Panc1 (cell line): ENCODE data around the gene SHMT1. TPM values are rescaled to one million over a fixed set of nuclear protein-coding genes. Genes with fewer than 3 reads are reported as not detected.

Experiments
- ATAC-seq: fragments of 200-7000 bp; cut with Tn5 transposase; 2 replicates; pipeline ENCODE4 v1.9.1; 2020; ENCODE audit warnings: mild to moderate bottlenecking, moderate library complexity
- BruUV-seq: library from RNA; stranded (reverse); fragments of 400-500 nt; replicated peaks from 2 replicates; lab custom pipeline; 2021; lab: Mats Ljungman, UMichigan
- CTCF ChIA-PET: fragments of 300-600 bp; sonication (Branson Sonifier 250); formaldehyde crosslinking; loops from one replicate; lab custom pipeline; 2022; ENCODE audit warnings: antibody characterized with exemption; lab: Charles Lee
- POLR2A ChIA-PET: fragments of 300-600 bp; sonication (Branson Sonifier 250); formaldehyde crosslinking; loops from one replicate; lab custom pipeline; 2022; ENCODE audit warnings: antibody characterized with exemption; lab: Charles Lee
- DNase-seq: peaks from one replicate; pipeline ENCODE4 v3.0.0-alpha.2; 2010; ENCODE audit warnings: low read depth, low spot score
- H3K27ac ChIP-seq: 2 replicates; pipeline ENCODE4 v1.5.1; 2011; ENCODE audit warnings: mild to moderate bottlenecking, low read length, inconsistent platforms
- H3K27me3 ChIP-seq: fragments of 200-500 bp; sonication (Bioruptor generic); 2 replicates; pipeline ENCODE4 v1.6.0; 2014; ENCODE audit warnings: low read length, inconsistent platforms; ENCODE audit not compliant: control insufficient read depth, insufficient read depth
- H3K36me3 ChIP-seq: fragments of 200-500 bp; sonication (Bioruptor generic); 2 replicates; pipeline ENCODE4 v1.5.1; 2014; ENCODE audit warnings: inconsistent platforms, mild to moderate bottlenecking, low read length, moderate library complexity; ENCODE audit not compliant: control insufficient read depth, insufficient read depth
- H3K4me1 ChIP-seq: 2 replicates; pipeline ENCODE4 v1.5.1; 2011; ENCODE audit warnings: inconsistent platforms, mild to moderate bottlenecking, low read length, moderate library complexity; ENCODE audit not compliant: control insufficient read depth, insufficient read depth
- H3K4me3 ChIP-seq, 2 experiments: 2 replicates each; pipeline ENCODE4 v1.5.1; 2011 to 2012; ENCODE audit warnings: low read depth in 2 of 2, low read length in 2 of 2, mild to moderate bottlenecking in 2 of 2, inconsistent platforms in 1 of 2, moderate library complexity in 1 of 2
- H3K9me3 ChIP-seq: fragments of 200-500 bp; sonication (Bioruptor generic); 2 replicates; pipeline ENCODE4 v1.5.1; 2014; ENCODE audit warnings: low read depth, mild to moderate bottlenecking, inconsistent platforms, low read length, moderate library complexity; ENCODE audit not compliant: control insufficient read depth, insufficient read depth
- CTCF ChIP-seq: fragments of 450-650 bp; IDR thresholded peaks from 2 replicates; pipeline ENCODE4 v1.5.1; 2017; ENCODE audit warnings: mild to moderate bottlenecking
- POLR2AphosphoS5 ChIP-seq: IDR thresholded peaks from 2 replicates; pipeline ENCODE4 v1.6.1; 2012; ENCODE audit warnings: mild to moderate bottlenecking, low read depth, low read length, moderate library complexity
- REST ChIP-seq, 2 experiments: IDR thresholded peaks; 2 replicates each; pipeline ENCODE4 v1.6.1; 2011 to 2012; ENCODE audit warnings: low read depth in 2 of 2, control low read depth in 1 of 2, low read length in 1 of 2, mild to moderate bottlenecking in 1 of 2, moderate library complexity in 1 of 2; ENCODE audit not compliant: insufficient read depth in 1 of 2
- SIN3A ChIP-seq: IDR thresholded peaks from 2 replicates; pipeline ENCODE4 v1.6.1; 2012; ENCODE audit warnings: low read depth, mild to moderate bottlenecking, low read length, moderate library complexity, borderline replicate concordance; ENCODE audit not compliant: insufficient read depth
- TCF7L2 ChIP-seq: IDR thresholded peaks from 2 replicates; pipeline ENCODE4 v1.6.1; 2011; ENCODE audit warnings: mild to moderate bottlenecking, low read depth, low read length, inconsistent platforms
- in situ Hi-C: cut with HindIII; loops from 2 replicates; pipeline ENCODE4 v1.10.0; 2016; ENCODE audit warnings: low sequenced_read_pairs, low pct_unique_long_range_greater_than_20kb
- intact Hi-C: fragments of 100-400 bp; cut with micrococcal nuclease; formaldehyde crosslinking; loops from one replicate; pipeline ENCODE4 v1.10.0; 2022; ENCODE audit not compliant: unreplicated experiment
- total RNA-seq: library from RNA; stranded (reverse); gene quantifications from one replicate; pipeline ENCODE4 v1.2.1, GENCODE V29; 2021; ENCODE audit not compliant: unreplicated experiment

The SHMT1 gene
- total RNA-seq, 1 experiment from 2014 or later = 21.7 TPM

GRCh38 chr17:18314731-18315561 lies 48.4 kb downstream of the SHMT1 start, which contains the start of the genes SMCR8 and TOP3A:
Gene SMCR8 (plus strand): TSS chr17:18315293. CDS start chr17:18315790, 497 bp downstream.
Gene TOP3A (minus strand): TSS chr17:18314994. CDS start chr17:18314778, 216 bp downstream.
- 0 out of 2 replicates have a peak, but pooled peaks have one; percentile 13 for TF ChIP-seq TCF7L2
- no peak for TF ChIP-seq REST (IDR thresholded peaks at IDR 0.05; ENCODE audit: insufficient read depth in 1 of 2, low read depth in 2 of 2, low read length in 1 of 2)
- peak; percentile 39; the same call in 1 of the 2 replicates for TF ChIP-seq SIN3A
- TF ChIP-seq POLR2AphosphoS5 = peak; percentile 59; the same call in 1 of the 2 replicates
- Histone ChIP-seq H3K27me3 (no peaks in the 10 kb centered on the region), H3K4me1 (peaks cover 23% of the 10 kb centered on the region), H3K4me3 (peak within 1 kb of the TSS; percentile 74 to 96), H3K27ac (peak within 1 kb of the TSS; percentile 85), H3K9me3 (no peaks in the 10 kb centered on the region), H3K36me3 (peaks cover 2% of the 10 kb centered on the region)
- in situ Hi-C loops (no loop called here), intact Hi-C loops (no loop called here)
- POLR2A ChIA-PET = no interaction called here
- DNase-seq (peak; percentile 91), ATAC-seq (peak; percentile 97)
- CTCF ChIA-PET = no interaction called here
- BruUV-seq = no TSS peak

GRCh38 chr17:18314059-18314730 lies 49.2 kb downstream of the SHMT1 start:
- peaks cover 2% of the 10 kb centered on the region for H3K36me3 ChIP-seq
- TF ChIP-seq POLR2AphosphoS5 (no peak), CTCF (no peak)
- intact Hi-C loops = no loop called here
- no peaks in the 10 kb centered on the region for H3K27me3 ChIP-seq
- ATAC-seq (no peak), DNase-seq (no peak)
- no peaks in the 10 kb centered on the region for H3K9me3 ChIP-seq
- H3K4me1 ChIP-seq = peaks cover 23% of the 10 kb centered on the region
- ChIA-PET POLR2A (no interaction called here), CTCF (no interaction called here)
- in situ Hi-C loops = no loop called here
- no TSS peak for BruUV-seq
- peak overlapping the region; percentile 85 for H3K27ac ChIP-seq
- peak overlapping the region; percentile 74 to 96 for H3K4me3 ChIP-seq
